Measurements from ENCODE around the gene COL15A1.
A peak's percentile ranks its signal among the peaks of the same experiment; 100 is the strongest.

Gene COL15A1

GRCh38 chr9:99062549-99062948 is 118.8 kb downstream of the COL15A1 start:
- DNase-seq: no peak

GRCh38 chr9:99063522-99063921 is 119.8 kb downstream of the COL15A1 start:
- no peak for DNase-seq

GRCh38 chr9:99066571-99066970 is 122.9 kb downstream of the COL15A1 start:
- no peak for DNase-seq

GRCh38 chr9:99069075-99069474 is 125.4 kb downstream of the COL15A1 start:
- DNase-seq: no peak

GRCh38 chr9:99069546-99069945 is 125.8 kb downstream of the COL15A1 start:
- no peak for DNase-seq

GRCh38 chr9:99070681-99071080 is 127.0 kb downstream of the COL15A1 start:
- DNase-seq: no peak

GRCh38 chr9:99071313-99072039 is 127.8 kb downstream of the COL15A1 start:
- no peak for DNase-seq

- DNase-seq: no peak
Measured at GRCh38 chr9:99072040-99072394, 128.3 kb downstream of the COL15A1 start.

- no peak for DNase-seq
Measured at GRCh38 chr9:99073347-99073746, 129.6 kb downstream of the COL15A1 start.

GRCh38 chr9:99073985-99074901 is 130.5 kb downstream of the COL15A1 start:
- DNase-seq: no peak

GRCh38 chr9:99074902-99075245 is 131.2 kb downstream of the COL15A1 start:
- DNase-seq: no peak

- DNase-seq: no peak
Measured at GRCh38 chr9:99075246-99075912, 131.7 kb downstream of the COL15A1 start.

GRCh38 chr9:99076030-99076429 is 132.3 kb downstream of the COL15A1 start:
- no peak for DNase-seq

GRCh38 chr9:99076483-99077171 is 132.9 kb downstream of the COL15A1 start:
- peak; percentile 32 to 46 for DNase-seq

- no peak for DNase-seq
Measured at GRCh38 chr9:99078717-99079116, 135.0 kb downstream of the COL15A1 start.

GRCh38 chr9:99079542-99079941 is 135.8 kb downstream of the COL15A1 start:
- DNase-seq: no peak

- DNase-seq: no peak
Measured at GRCh38 chr9:99083051-99083450, 139.3 kb downstream of the COL15A1 start.

- DNase-seq: peak; percentile 89 to 94
Measured at GRCh38 chr9:99085949-99086948, 142.5 kb downstream of the COL15A1 start.

GRCh38 chr9:99087462-99087861 is 143.8 kb downstream of the COL15A1 start:
- DNase-seq: no peak

GRCh38 chr9:99090336-99091130 is 146.8 kb downstream of the COL15A1 start:
- DNase-seq: no peak

All from inflammatory macrophage (primary cell).